T-helper 1 cell treated with Interleukin-12 subunit alpha and Interleukin-12 subunit beta and Interleukin-4 antibody, amounts not matched to agents 30 ng/mL and 1 ng/mL, for 36 hours (primary cell): Measurements from ENCODE around the gene STX1A. TPM values are rescaled to one million over a fixed set of nuclear protein-coding genes. Genes with fewer than 3 reads are reported as not detected.

ENCODE experiments used
- intact Hi-C: fragments of 100-400 bp; cut with micrococcal nuclease; formaldehyde crosslinking; loops from one replicate; pipeline ENCODE4 v1.15.1; 2024
- total RNA-seq: library from RNA; stranded (reverse); gene quantifications from 2 replicates; pipeline ENCODE4 v1.2.3, GENCODE V29; 2022

Gene STX1A
- total RNA-seq = 15.7 and 16.4 TPM in 2 replicates

DNA sequence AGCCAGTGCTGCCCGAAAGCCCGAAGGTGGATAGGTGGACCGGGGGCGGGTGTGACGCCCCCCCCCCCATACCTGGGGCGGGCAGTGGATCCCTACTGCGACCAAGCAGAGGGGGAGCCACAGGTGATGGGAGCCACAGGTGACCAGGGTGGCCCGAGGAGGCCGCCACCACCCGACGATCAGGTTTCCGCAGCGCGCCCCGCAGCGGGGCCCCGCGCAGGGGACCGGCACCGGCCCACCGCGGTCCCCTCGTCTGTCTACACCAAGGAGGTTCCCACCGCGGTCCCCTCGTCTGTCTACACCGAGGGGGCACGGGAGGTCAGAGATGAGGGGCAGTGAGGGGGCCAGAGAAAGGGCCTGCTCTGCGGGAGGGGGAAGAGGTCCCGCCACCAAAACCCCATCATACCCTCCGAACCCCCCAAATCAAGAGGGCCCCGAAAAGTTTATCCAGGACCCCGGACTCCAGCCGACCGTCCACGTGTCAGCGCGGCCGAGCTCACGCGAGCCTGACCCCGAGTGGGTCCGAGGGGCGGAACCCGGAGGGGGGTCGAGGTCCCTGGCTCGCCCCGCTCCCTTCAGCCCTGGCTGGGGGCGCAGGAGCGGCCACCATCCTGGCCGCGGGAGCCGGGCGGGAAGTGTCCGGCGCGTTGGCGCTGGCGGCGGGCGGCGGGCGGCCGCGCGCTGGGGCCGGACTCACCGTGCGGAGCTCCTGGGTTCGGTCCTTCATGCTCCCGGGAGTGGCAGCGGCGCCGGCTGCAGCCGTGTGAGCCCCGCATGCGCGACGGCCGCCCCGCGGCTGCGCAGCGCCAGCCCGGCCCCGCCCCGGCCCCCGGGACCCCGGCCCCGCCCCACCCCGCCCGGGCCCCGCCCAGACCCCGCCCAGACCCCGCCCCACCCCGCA is at the start of gene STX1A:
Gene STX1A (minus strand): TSS at position 765 of the 901 bp plus-strand sequence. CDS start 38 bp downstream, at position 727.
- intact Hi-C loops = loop anchor here (1.0 to 2.0 kb wide), 9 partner anchors 13 to 196 kb away; partner anchors contain the start of genes ABHD11, BAZ1B, BCL7B and BUD23

DNA sequence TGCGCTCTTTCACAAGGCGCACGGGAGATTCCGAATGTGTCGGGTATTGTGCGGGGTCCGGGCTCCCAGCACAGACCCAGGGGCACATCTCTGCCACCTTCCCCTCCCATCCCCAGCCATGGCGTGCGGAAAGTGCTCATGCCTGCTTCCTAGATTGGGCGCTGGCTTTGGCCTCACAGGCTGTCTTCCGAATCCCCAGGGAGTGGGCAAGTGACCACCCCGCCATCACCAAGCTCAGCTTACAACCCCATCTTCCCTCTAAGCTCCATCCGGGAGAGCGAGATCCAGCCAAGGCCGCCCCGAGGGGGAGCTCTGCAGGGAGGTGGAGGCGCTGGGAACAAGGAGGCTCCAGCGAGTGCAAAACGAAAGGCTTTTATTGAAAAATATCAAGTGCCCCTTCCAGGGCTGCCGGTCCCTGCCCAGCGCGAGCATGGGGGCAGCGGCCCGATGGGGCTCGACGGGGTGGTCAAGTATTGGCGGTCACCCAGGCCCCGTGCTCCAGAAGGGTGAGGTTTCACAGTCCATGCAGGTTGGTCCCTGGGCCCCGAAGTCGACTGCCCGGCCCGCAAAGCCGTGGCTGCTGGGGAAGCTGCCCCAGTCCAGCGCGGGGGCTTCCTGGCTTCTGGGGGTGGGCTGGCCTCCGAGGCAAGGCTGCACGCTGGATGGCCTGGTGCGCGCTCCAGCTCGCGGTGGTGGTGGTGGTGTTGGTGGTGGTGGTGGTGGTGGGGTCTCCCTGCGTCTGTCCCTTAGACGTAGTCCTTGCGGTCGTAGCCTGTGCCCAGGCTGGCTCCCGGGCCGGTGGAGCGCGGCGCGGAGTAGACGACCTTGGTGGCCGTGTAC is 49.4 kb upstream of the STX1A start:
- intact Hi-C loops = no loop called here

DNA sequence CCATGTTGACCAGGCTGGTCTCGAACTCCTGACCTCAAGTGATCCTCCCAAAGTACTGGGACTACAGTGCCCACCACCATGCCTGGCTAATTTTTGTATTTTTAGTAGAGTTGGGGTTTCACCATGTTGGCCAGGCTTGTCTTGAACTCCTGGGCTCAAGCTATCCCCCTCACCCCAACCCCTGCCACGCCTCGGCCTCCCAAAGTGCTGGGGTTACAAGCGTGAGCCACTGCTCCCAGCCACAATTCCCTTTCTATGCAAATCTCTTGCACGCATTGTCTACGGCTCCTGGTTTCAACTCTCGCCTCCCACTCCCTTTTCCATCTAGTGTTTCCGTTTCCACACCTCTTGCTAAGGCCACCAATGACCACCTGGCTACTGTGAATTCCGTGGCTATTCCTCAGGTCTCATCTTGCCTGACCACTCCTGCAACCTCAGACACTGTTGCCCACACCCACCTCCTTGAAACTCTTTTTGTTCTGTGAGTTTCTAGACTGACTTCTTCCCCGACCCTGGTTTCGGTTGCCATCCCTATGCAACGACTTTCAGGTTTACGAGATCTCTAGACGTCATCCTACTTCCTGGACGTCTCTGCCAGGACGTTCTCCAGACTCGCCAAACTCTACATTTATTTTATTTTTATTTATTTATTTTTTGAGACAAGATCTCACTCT is 47.2 kb upstream of the STX1A start:
- intact Hi-C loops = no loop called here

DNA sequence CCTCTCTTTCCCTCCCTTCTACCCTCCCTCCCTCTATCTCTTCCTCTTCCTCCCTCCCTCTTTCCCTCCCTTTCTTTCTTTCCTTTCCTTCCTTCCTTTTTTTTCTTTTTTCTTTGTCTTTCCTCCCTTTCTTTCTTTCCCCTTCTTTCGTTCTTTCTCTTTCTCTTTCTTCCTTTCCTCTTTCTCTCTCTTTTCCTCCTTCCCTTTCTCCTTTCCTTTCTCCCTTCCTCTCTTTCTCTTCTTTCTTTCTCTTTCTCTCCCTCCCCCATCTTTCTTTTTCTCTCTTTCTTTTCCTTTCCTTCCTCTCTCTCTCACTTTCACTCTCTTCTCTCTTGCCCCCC is 43.2 kb upstream of the STX1A start:
- intact Hi-C loops = no loop called here

DNA sequence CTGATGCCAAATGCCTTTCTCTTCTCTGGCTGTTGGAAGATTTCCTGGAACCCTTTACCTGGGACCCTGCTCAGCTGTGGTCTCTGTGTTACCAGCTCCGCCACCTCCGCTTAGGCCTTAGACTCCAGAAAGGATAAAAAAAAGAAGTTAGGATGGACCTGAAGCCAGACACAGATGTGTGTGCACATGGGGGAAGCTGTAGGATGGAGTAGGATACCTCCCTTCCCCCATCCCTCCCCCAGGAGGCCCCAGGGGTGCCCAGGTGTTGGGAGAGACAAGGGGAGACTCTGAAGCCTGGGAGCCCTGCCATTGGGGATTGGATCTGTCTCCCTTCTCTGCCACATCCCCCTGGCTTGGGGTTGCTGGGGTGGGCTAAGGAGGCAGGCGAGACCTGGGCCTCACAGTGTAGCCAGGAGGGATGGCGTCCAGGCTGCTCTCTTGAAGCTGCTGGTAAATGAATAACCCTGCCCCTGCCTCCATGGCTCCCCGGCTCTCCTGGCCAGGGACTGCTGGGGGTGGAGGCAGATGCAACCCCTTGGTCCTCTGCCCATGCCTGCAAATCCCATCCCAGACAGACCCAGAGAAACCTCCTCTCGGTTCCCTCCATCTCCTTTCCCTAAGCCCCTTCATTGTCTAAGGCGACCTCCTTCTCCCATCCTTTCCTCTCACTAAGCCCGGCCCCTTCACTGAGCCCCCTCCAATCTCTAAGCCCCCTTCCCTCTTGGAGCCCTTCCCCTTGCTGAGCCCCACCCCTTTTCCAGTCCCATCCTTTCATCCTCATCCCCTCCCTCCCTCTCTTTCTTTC is 42.6 kb upstream of the STX1A start:
- intact Hi-C loops = no loop called here

DNA sequence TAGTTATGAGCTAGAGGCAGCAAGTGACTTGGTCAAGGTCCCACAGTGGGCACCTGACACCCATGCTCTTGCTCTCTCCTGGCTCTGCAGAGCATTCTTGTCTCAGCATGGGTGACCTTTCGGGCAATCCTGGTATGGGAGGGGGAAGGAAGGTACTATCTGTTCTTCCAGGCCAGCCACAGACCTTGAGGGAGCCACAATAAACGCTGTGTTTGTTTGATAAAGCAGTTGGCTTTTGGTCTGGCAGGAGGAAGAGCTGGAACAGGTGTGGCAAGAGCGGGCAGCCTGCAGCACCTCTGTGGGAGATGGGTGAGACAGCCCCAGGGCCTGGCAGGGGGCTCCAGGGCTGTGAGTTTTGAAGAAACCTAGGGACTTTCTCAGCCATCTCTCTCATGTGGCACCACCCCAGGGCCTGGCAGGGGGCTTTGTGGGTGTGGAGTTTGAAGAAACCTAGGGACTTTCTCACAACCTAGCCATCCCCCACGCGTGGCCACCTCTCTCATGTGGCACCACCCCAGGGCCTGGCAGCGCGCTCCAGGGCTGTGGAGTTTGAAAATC is 39.2 kb upstream of the STX1A start:
- intact Hi-C loops = loop anchor here (5.0 kb wide), 1 partner anchor 869 kb away; no protein-coding TSS in a partner anchor

DNA sequence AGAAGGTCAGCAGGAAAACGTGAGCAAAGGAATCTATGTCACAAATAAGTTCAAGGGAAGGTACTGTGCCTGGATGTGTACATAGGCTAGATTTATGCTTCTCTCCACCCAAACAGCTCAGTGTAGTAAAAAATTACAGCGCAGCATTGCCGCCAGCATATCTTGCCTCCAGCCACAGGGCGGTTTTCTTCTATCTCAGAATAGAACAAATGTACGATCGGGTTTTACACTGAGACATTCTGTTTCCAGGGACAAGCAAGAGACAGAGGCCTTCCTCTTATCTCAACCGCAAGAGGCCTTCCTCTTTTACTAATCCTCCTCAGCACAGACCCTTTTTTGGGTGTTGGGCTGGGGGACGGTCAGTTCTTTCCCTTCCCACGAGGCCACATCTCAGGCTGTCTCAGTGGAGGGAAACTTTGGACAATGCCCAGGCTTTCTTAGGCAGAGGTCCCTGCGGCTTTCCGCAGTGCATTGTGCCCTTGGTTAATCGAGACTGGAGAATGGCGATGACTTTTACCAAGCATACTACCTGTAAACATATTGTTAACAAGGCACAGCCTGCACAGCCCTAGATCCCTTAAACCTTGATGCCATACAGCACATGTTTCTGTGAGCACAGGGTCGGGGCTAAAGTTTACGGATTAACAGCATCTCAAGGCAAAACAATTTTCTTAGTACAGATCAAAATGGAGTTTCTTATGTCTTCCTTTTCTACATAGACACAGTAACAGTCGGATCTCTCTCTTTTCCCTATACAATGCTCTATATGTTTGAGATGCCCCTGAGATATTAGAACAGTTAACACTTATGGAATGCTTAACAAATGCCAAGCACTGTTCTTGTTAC is 30.7 kb upstream of the STX1A start:
- intact Hi-C loops = no loop called here

DNA sequence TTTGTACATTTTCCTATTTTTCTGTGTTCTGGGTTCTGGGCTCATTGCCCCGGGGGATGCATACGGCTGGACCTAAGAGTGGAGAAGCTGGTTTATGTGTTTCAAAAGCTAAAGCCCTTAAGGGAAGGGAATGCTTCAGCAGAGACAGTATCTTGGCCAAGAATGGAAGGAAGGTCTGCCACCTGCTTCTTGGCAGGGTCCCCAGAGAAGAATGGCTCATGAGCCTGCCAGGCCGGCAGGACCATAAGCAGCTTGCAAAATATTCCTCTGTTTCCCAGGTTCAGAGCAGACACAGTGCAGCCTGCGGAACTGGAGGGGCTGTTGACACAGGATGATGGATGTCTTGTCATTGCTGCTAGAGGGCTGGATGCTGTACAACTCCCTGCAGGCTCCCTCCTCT is 26.9 kb upstream of the STX1A start:
- intact Hi-C loops = no loop called here

DNA sequence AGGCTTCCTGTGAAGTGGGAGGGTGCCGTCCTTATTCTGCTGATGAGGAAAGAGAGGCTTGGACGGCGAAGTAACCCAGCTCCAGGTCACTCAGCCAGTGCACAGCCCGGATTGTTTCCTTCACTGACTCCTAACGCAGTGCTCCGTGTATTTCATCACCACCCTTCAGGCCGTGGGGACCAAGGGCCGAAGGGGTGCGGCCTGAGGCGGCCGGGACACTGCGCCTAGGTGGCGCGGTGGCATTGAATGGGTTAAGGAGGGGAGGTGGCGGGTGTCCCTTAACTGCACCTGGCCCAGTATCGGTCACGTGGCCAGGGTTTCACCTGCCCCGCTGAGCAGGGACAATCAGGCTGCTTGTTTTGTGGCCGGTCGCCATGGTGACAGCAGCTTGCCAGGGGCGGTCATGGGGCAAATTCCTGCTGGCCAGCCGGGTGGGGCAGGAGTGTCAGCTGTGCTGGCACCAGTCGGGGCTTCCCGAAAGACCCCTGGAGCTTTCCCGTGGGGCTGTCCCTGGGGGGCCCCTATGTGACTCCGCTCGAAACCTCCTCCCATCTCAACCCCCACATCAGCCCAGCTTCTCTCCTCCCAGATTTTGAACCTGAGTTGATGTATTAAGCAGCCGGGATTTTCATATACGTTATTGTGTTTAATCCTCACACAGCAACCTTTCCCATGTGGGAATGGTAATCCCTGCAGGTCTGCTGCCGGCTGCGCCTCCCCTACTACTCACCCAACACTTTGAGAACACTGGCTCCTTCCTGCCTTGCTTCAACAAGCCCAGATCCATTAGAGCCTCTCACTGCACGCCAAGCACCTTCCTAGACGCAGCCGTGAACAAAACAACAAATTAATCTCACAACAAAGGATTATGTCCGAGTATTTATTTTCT is 23.5 kb upstream of the STX1A start:
- intact Hi-C loops = no loop called here

DNA sequence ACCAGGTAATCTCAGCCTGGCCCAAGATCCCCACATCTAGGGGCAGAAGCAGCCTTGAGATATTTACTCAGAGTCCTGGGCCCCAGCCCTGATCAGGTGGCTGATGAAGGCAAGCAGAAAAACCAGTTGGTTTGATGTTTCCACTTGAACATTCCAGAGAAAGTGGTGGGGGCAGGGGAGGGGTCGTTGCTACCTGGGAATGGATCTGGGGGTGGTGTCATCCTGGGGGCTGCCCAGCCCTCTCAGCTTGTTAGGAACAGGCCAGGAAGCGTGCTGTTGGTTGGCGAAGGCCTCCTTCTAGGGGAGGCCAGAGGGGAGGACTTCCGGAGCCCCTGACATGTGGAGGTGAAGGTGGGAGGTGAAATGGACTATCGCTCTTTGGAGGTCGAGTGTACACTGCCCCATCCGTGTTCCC is 22.9 kb upstream of the STX1A start:
- intact Hi-C loops = no loop called here

DNA sequence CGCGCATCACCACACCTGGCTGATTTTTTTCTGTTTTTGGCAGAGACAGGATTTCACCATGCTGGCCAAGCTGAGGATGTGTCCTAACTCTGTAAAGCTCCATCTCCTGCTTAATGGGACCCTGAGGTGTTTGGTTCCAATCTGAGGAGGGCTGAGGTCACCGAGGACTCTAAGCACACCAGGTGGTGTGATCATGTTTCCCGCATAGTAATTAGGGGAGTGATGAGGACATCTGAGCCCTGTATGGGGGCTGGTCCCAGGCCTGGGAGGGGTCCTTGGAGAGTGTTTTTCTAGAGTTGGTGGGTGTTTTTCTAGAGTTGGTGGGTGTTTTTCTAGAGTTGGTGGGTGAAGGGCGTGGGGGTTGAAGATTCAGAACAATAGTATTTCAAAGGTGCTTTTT is 22.1 kb upstream of the STX1A start:
- intact Hi-C loops = no loop called here

DNA sequence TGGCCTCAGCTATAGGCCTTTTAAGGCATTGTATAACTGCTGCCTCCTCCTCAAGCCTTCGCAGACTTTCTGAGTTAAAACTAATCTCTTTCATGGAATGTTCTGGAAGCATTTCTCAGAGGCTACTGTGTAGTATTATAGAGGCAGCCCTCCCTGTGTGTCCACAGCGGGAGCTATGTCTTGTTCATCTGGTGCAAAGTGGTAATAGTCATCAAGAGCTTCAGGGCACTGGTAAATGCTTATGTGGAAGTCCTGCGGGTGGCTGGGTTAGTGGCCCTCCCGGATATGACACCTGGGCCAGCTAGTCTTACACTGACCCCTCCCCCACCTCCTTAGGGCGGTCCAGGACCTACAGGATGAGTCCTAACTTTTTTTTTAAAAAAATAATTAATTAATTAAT is 21.3 kb upstream of the STX1A start:
- intact Hi-C loops = no loop called here

DNA sequence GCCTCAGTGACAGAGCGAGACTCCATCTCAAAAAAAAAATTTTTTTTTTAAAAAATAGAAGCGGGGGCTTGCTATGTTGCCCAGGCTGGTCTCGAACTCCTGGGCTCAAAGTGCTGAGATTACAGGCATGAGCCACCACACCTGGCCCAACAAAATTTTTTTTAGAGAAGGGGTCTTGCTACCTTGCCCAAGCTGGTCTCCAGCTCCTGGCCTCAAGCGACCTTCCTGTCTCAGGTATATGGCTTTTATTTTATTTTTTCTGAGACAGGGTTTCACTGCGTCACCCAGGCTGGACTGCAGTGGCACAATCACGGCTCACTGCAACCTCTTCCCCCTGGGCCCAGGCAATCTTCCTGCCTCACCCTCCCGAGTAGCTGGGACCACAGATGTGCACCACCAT is 20.7 kb upstream of the STX1A start:
- intact Hi-C loops = no loop called here

DNA sequence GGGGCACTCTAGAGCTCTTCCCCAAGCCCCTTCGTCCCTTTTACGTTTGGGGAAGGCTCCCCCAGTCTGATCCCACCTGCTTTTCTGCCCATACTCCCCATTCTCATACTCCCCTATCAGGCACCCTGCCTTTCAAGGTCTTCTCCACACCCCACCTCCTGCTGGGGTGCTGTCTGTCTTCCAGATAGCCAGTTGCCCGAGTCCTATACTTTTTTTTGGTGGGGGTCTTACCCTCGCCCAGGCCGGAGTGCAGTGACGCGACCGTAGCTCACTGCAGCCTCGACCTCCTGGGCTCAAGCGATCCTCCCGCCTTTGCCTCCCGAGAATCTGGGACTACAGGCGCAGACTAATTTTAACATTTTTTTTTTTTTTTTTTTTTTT is 19.9 kb upstream of the STX1A start:
- intact Hi-C loops = loop anchor here (2.0 to 10.0 kb wide), 4 partner anchors 115 to 815 kb away; partner anchors contain the start of genes EIF4H, POM121 and RFC2

DNA sequence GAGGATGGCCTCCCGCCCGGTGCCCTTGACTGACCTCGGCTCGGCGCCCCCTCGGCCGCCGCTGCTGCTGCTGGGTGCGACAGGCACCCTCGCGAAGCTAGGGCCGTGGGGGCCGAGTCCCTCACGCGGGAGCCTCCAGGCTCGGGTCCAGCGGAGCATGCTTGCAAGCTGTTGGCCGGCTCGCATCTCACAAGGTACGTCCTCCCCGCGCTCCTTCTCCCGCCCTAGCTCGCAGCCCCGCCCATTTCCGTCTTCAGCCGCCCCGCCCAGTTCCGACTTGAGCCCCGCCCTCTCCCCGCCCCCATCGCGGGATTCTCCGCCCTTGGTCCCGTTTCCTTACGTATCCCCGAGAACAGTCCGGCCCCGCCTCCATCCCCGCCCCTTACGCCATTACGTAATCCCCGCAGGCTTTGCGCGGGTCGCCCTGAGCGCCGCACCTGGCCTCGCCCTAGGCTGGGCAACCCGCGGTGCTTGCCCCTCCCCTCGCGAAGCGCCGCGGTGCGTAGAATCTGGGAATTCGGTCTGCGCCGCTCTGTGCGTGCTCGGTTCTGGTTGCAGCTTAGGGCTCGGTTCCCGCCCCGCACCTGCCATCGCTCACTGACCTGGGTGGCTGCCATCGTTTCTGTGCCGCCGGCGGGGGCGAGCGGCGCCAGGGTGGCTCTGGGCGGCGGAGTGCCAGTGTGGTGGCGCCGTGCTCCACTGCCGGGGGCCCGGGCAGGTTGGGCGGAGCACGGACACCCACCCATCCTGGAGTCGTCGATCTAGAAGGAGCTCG is 19.3 kb upstream of the STX1A start, which contains the start of gene ABHD11:
Gene ABHD11 (minus strand): TSS at position 191 of the 775 bp plus-strand sequence. CDS start 32 bp downstream, at position 159.
- intact Hi-C loops = loop anchor here (1.0 to 10.0 kb wide), 15 partner anchors 19 to 910 kb away; partner anchors contain the start of genes BAZ1B, BCL7B, BUD23 and DNAJC30

DNA sequence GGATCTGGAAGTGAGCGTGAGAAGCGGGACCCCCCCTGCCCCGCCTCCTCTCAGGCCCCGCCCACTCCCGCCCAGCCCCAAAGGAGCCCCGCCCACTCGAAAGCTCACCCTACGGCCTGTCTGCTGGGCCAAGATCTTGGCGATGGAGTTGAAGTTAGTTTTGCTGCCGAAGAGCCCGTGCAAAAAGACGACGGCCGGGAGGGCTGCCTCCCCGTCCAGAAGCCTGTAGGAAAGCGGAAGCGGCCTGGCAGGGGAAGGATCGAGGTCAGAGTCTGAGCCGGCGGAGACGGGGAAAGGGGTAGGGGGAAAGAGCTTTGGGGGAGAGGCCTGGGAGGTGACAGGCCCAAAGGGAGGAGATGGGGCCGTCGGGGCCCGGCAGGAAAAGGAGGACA is 18.7 kb upstream of the STX1A start:
- intact Hi-C loops = loop anchor here (1.0 to 10.0 kb wide), 15 partner anchors 19 to 910 kb away; partner anchors contain the start of genes BAZ1B, BCL7B, BUD23 and DNAJC30
